ENCODE measurements around the gene RBBP4.

Gene RBBP4

GRCh38 chr1:32717503-32717902 lies 66.5 kb downstream of the RBBP4 start:
- in situ Hi-C loops (cut with HindIII; ENCODE audit: low sequenced_read_pairs): no loop called here

GRCh38 chr1:32718036-32718435 lies 67.0 kb downstream of the RBBP4 start:
- in situ Hi-C loops (cut with HindIII; ENCODE audit: low sequenced_read_pairs): no loop called here

GRCh38 chr1:32718527-32718926 lies 67.5 kb downstream of the RBBP4 start:
- in situ Hi-C loops (cut with HindIII; ENCODE audit: low sequenced_read_pairs): no loop called here

- in situ Hi-C loops (cut with HindIII; ENCODE audit: low sequenced_read_pairs): no loop called here
Observed at GRCh38 chr1:32719681-32720275, 68.8 kb downstream of the RBBP4 start.

- in situ Hi-C loops (cut with HindIII; ENCODE audit: low sequenced_read_pairs): no loop called here
Observed at GRCh38 chr1:32724678-32725614, 73.9 kb downstream of the RBBP4 start.

- in situ Hi-C loops (cut with HindIII; ENCODE audit: low sequenced_read_pairs): no loop called here
Observed at GRCh38 chr1:32725615-32725982, 74.6 kb downstream of the RBBP4 start.

- in situ Hi-C loops (cut with HindIII; ENCODE audit: low sequenced_read_pairs): no loop called here
Observed at GRCh38 chr1:32727876-32728275, 76.9 kb downstream of the RBBP4 start.

- in situ Hi-C loops (cut with HindIII; ENCODE audit: low sequenced_read_pairs): no loop called here
Observed at GRCh38 chr1:32728413-32729077, 77.5 kb downstream of the RBBP4 start.

GRCh38 chr1:32729254-32730046 lies 78.4 kb downstream of the RBBP4 start:
- in situ Hi-C loops (cut with HindIII; ENCODE audit: low sequenced_read_pairs): no loop called here

- in situ Hi-C loops (cut with HindIII; ENCODE audit: low sequenced_read_pairs): no loop called here
Observed at GRCh38 chr1:32733582-32734321, 82.7 kb downstream of the RBBP4 start.
